ENCODE data around the gene CLEC4D.
"Not testable (repeated sequence)": the region's sequence is repeated elsewhere in the genome, so short reads cannot be mapped to it uniquely, and the experiment has no call there.

The CLEC4D gene

DNA sequence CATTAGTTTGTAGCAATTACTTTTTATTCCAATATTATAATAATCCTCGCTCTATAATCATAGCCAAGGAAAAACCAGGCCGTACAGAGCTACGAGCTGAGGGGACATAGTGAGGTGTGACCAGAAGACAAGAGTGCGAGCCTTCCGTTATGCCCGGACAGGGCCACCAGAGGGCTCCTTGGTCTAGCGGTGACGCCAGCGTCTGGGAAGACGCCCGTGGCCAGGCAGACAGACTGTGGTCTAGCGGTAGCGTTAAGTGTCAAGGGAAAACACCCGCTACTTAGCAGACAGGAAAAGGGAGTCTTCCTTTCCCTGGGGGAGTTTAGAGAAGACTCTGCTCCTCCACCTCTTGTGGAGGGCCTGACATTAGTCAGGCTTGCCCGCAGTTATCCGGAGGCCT is 24.5 kb downstream of the CLEC4D start:
- DNase-seq: peak; percentile 11

DNA sequence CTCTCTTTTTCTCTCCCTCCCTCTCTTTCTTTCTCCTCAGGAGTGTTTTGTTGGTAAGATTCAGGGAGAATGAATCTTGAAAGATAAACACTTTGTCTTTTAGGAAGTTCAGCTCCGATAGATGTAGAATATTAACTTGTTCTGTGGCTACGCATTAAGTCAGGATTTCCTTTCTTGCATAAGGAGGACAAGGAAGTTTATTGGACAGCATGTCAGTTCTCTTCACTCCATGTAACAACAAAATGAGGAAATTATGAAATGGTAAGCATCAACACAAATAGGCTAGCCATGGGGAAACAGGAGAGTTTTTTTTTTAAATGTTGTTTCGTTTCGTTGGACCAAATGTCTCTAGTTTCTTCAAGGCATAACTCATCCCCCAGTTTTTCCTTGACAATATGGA is 27.5 kb downstream of the CLEC4D start, which contains the start of gene CLEC4E:
CLEC4E (minus strand) TSS at position 75 of the 400 bp plus-strand sequence. CDS start 108 bp downstream, outside the sequence.
- DNase-seq: not testable (repeated sequence)

DNA sequence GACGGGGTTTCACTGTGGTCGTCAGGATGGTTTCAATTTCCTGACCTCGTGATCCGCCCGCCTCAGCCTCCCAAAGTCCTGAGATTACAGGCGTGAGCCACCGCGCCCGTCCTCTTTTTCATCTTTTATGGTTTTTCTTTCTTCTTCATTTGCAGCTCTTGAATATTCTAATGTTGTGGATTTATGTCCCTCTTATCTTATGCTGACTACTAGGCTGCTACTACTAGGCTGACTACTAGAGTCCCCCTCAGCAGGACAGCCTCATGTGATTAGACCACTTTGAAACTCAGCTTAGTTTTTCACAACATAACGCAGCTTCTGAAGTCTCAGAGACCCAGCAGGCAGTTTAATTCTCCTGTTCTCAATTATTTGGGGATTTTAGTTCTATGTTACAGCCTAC is 28.3 kb downstream of the CLEC4D start:
- DNase-seq: no peak

DNA sequence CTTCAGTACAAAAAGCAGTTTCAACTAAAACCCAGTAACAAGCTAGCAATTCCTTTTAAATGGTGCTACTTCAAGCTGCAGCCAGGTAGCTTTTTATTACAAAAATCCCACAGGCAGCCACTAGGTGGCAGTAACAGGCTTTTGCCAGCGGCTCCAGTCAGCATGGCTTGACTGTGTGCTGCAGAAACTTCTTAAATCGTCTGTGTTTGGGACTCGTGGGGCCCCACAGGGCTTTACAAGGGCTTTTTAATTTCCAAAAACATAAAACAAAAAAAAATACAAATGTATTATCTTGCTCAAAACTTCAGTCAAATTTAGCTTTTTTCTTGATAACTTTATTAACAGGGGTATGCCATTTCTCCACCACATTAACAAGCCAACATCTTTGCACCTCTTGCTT is 31.0 kb downstream of the CLEC4D start:
- peak; percentile 73 for DNase-seq

DNA sequence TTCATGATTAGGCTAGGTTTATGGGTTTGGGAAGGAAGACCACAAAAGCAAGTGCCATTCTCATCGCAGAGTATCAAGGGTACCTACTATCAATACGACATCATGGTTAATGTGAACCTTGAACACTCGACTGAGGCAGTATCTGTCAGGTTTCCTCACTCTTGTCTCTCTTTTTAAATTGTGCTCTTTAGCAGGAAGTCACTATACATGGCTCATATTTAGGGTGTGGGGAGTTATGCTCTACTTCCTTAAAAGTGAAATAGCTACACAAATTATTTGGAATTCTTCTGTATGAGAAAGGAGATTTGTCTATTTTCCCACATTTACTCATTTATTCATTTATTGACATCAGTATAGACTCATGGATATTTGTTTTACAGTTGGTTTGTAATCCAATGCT is 33.3 kb downstream of the CLEC4D start:
- DNase-seq: no peak

DNA sequence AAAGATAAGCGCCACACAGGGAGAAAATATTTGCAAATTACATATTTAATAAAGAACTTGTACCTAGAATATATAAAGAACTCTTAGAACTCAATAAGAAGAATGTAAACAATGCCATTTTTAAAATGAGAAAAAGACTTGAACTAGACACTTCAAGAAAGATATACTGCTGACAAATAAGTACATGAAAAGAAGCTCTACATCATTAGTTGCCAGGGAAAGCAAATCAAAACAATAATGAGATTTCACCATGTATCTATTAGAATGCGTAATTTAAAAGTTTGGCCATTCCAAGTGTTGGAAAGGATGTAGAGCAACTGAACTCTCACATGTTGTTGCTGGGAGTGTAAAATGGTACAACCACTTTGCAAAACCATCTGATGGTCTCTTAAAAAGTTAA is 34.3 kb downstream of the CLEC4D start:
- no peak for DNase-seq

DNA sequence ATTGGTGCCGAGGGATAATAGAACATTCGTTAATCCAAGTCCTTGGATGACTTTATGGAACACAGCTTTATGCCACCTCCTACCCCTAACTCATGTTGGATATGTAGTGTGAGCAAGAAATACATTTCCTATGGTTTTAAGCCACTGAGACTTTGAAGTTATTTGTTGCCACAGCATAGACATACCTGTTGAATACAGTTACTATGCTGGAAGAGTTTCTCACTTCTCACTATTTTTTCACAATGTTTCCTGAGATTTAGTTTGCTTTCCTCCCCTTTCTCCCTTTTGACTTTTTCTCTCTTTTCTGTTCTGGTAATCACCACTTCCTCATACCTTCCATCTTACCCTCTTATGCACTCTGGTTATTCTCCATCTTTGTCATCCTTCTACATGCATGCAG is 34.9 kb downstream of the CLEC4D start:
- DNase-seq: no peak

DNA sequence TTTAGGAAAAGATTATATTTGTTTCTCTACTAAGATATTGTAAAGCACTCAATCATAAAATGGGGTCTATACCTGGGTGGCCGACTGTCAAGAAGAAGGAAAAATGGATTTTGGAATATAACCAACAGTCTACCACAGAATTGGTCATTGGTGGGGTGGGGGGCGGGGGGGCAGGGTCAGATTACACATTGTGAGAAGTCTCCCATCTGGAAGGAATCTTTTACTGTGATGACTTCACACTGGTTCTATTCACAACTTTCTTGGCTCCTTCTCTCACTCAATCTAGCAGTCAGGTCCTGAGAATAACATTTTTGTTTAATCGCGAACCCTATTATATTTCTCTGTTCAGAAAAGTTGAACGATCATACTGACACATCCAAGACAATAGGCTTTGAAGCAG is 36.1 kb downstream of the CLEC4D start:
- no peak for DNase-seq

DNA sequence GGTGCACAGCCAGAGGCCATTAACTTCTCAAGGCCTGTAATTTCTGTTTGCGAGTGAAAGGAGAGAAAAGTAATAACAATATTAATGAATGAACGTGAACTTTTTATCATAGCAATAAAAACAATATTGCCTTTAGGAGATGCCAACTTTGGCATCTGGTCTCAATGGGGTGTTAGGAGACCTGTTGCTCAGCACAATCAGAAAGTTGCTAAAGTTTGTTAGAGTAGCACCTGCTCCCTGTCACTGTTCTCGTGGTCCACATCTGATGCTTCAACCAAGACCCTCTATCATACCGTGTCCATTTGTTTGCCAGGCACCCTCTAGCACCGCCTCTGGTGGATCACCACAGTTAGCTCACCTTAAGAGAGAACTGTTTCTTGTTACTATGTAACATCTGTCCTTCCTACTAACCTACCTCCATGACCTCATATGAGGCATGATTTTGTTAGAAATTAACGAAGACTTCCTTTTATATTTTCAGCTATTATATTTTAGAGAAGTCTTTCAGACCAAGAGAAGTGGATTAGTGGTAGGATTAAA is 39.9 kb downstream of the CLEC4D start:
- no peak for DNase-seq

DNA sequence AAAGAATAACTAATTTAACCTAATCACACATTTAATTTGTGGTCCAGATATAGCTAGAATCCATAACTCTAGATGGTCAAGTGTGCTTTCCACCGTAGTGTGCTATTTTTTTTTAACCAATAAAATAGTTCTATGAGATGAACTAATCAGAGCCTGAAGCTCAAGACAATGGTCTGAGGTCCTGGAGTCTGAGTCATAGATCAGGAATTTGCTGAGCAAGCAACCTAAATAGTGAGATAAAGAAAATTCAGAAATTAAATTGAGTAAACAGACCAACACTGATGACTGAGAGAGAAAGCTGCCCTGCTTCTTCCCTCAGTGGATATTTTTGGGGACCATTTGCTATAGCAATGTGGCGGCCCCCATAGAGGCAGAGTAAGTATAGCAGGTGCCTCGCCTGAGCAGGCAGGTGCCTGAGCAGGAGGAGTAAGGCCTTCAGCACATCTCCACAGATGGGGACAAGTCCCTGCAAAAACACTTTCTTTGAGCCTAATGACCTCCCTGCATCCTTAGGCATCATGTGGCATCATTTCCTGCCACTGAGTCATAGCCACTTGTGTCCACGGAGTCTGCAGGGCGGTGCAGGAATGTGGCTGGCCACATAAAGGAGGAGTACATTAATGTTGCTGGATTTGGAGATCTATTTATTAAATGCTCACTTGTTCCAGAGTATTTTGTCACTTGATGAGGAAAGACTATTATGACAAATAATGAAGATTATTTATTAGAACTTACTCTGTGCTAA is 41.3 kb downstream of the CLEC4D start:
- DNase-seq: no peak

DNA sequence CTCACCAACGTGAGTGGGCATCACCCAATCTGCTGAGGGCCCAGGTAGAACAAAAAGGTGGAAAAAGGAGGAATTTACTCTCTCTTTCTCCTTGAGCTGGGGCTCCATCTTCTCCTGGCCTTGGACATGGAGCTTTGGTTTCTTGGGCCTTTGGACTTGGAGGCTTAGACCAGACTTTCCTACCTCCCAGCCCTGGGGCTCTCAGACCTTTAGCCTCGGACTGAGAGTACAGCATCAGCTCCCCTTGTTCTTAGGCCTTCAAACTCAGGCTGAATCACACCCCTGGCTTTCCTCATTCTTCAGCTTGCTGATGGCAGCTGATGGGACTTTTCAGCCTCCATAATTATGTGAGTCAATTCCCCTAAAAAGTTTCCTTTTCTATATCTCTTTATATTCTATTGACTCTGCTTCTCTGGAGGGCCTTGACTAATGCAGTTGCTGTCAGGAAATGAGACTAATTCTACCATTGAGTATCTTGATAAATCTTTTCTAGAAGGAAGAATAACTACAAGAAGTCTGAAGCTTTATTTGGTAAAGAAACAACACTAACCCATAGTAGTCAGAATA is 43.3 kb downstream of the CLEC4D start:
- DNase-seq: no peak

DNA sequence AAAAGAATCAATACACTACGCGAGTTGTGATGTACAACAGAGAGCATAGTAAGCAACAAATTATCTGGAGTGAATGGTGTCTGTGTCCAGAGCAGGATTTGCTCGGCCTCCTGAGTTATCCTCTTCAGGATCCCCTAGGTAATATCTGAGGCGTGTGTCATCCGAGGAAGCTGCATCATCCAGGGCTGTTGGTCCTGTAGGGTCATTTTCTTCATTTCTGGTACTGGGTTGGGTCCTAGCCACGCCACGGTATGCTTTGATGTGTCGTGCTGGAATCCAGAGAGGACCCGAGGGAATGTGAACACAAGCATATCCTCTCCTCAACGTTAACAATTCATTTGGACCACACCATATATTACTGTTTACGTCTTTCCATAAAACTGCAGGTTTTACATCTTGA is 46.4 kb downstream of the CLEC4D start:
- no peak for DNase-seq

DNA sequence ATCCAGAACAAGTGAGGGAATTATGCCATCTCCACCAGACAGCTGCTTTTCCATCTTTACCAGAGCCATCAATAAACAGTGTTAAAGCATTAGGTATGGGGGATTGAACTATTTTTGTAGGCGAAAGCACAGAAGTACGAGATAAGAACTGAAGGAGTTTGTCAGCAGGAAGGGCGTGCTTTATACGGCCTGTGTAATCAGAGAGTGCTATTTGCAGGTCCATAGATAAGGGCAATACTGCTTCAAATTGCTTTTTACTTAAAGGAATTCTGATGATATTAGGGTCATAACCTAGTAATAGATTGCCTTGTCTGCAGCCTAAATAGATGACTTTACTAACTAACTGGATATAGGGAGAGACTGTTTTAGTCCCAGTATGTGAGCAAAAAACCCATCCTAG is 47.7 kb downstream of the CLEC4D start:
- no peak for DNase-seq

DNA sequence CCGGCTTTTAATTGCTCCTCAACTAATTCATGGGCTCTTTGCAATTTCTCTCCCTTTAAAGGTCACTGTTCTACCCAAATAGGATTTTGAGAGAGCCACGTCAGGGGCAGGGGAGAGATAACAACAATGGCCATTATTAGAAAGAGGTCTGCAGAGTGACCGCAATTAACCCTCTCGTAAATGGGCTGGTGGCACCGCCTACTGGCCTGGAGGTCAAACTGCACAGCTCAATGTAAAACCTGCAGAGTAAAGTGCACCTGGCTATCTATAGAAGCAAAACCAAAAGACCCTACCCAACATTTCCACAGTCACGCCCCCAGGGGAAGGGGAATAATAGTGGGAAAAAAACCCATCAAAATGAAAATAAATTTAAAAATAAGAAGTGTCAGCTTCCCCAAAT is 49.0 kb downstream of the CLEC4D start:
- DNase-seq: no peak

DNA sequence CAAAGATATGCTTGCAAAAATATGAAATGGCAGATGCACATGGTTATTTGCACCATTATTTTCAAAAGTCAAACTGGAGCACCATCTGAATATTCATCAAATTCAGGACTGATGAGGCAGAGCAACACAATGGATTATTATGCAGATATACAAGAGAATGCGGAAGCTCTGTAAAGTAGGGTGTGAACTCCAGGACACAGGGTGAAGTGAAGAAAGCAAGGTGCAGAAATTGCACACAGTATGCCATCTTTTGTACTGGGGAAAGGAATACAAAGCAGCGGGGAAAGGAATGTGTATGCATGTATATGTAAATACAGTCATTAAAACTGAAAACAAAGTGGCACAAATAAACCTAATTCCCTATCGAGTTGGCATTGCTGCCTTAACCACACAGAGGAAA is 50.1 kb downstream of the CLEC4D start:
- no peak for DNase-seq

DNA sequence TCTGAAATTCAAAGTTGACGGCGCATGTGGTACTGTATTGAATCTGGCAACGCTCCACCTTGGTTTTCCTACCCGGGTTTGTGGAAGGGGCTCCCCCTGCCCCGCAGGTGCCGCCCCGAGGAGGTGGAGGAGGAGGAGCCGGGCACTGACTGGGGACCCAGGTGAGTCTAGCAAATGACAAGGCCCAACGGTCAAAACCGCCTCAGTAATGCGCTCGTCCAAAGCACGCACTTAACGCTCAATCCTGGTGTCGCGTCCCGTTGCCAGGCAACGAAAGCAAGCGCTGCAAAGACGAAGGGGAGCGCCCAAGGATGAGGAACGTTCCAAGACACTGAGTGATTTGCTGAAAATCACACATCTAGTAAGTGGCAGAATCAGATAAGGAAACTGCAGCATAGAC is 51.4 kb downstream of the CLEC4D start:
- DNase-seq: no peak

DNA sequence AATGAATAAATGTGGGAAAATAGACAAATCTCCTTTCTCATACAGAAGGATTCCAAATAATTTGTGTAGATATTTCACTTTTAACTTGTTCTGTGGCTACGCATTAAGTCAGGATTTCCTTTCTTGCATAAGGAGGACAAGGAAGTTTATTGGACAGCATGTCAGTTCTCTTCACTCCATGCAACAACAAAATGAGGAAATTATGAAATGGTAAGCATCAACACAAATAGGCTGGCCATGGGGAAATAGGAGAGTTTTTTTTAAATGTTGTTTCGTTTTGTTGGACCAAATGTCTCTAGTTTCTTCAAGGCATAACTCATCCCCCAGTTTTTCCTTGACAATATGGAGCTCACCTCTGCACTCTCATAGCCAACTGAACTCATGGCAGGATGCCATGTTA is 52.7 kb downstream of the CLEC4D start:
- not testable (repeated sequence) for DNase-seq

DNA sequence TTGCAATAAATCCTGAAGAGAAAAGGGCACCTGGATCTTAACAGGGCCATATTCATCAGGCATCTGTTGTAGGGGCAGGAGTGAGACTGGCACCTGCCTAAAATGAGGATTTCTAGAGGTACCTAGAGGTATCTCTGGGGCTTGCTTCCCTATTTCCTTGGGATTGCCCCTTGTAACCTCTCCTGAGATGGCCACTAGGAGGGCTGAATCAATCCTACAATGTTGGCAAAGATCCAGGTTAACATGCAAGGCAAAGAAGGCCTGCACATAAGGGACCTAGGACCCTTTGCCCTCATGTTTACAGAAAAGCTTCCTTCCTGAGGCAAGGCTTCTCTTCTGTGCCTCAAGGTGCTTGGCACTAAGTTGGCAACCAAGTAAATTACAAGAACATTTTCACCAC is 53.2 kb downstream of the CLEC4D start:
- DNase-seq: no peak

All from stimulated activated CD4-positive, alpha-beta T cell treated with anti-CD3 and anti-CD28 coated beads, Interleukin-15, amount 100 ng/mL, for 24 hours (primary cell).